ENCODE measurements around the gene NOXRED1.

The NOXRED1 gene, protein sequence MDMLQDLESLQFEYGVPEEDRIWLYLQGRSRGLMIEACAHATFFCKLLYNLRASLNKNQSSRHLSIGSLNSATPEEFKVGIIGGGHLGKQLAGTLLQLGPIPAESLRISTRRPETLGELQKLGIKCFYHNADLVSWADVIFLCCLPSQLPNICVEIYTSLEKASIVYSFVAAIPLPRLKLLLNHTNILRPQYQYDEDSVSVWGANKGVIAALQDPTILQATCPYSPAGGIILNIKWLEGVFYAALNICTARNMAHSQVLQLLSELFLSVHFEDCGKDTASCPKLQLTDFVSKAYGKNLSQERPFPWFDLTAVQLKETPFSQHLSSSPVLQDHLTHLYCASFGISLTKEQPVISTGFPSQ

DNA sequence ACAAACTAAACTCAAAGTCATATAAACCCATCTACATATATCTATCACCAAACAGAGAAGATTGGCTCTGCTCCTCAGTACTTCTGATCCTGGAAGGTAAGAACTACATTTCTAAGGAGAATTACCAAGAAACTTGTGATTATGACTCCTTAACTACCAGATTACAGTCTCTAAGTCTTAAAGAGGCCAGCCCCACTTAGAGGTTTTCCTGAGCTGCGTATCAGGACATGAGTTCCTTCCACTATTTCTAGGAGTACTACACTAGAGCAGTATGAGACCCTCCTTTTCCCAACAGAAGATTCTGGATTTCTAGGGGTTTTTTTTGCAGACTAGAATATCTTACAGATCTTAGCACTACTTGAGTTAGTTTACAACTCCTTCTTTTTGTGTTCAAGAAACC is at the start of gene NOXRED1:
TSS of gene NOXRED1 (minus strand) at position 101 of the 400 bp plus-strand sequence. CDS start 634 bp downstream, outside the sequence.
- ATAC-seq (ENCODE audit: low read depth): no peak
- Mint-ChIP-seq H3K4me1 (no peaks in the 10 kb centered on the region), H3K27me3 (no peaks in the 10 kb centered on the region), H3K27ac (no peak within 1 kb of the TSS), H3K9me3 (peaks cover 8% of the 10 kb centered on the region), H3K4me3 (no peak within 1 kb of the TSS), H3K36me3 (peaks cover 62% of the 10 kb centered on the region)
- DNase-seq (ENCODE audit: low spot score in 2 of 2): no peak

DNA sequence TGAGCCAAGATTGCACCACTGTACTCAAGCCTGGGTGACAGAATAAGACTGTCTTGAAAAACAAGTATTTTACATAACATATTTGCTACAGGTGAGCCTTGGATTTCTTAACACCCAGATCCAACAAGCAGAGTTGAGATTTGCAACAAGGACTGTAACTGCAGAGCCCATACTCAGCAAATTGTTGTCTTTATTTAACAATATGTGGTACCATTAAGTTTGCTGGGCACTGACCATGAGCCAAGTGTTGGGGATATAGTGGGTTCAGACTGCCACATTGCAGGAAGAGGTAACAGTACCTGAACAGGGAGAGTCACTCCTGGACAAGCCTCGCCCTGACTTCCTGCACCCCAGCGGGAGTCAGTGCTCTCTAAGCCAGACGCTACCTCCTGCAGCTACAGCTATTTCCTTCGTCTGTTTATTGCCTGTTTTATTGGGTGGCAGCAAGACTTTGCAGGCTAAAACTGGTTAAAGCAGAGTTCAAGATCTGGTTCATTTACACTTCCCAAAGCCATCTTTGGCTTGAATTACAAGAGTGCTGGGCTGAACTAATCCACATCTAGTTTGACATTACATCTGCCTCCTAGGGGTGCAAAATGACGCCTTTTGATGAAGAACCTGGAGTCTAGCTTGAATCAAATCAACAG is 47.0 kb upstream of the NOXRED1 start:
- Mint-ChIP-seq H3K27ac (no peak overlapping the region), H3K4me3 (no peak overlapping the region), H3K36me3 (peaks cover 14% of the 10 kb centered on the region), H3K4me1 (no peaks in the 10 kb centered on the region), H3K27me3 (no peaks in the 10 kb centered on the region), H3K9me3 (no peaks in the 10 kb centered on the region)
- no peak for ATAC-seq (ENCODE audit: low read depth)
- DNase-seq (ENCODE audit: low spot score in 2 of 2): no peak

DNA sequence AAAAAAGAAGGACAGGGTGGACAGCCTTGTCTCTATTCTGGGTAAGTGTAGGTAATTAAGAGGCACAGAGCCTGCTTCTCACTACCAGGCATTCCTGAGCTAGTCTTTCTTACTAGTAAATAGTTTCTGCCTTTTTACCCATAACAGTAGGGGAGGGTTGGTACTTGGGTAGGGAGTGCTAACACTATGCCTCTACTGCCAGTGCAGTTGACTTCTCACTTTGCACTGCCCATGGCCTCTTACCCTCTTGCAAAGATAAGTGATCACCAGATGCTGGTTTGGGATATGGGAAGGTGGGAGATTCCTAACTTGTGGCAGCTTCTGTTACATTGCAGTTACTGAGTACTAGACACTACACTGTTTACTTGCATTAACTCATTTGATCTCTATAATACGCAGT is 46.2 kb upstream of the NOXRED1 start:
- Mint-ChIP-seq H3K36me3 (peaks cover 22% of the 10 kb centered on the region), H3K4me3 (no peak overlapping the region), H3K9me3 (no peaks in the 10 kb centered on the region), H3K27me3 (no peaks in the 10 kb centered on the region), H3K27ac (no peak overlapping the region), H3K4me1 (no peaks in the 10 kb centered on the region)
- ATAC-seq (ENCODE audit: low read depth): no peak
- DNase-seq (ENCODE audit: low spot score in 2 of 2): no peak

DNA sequence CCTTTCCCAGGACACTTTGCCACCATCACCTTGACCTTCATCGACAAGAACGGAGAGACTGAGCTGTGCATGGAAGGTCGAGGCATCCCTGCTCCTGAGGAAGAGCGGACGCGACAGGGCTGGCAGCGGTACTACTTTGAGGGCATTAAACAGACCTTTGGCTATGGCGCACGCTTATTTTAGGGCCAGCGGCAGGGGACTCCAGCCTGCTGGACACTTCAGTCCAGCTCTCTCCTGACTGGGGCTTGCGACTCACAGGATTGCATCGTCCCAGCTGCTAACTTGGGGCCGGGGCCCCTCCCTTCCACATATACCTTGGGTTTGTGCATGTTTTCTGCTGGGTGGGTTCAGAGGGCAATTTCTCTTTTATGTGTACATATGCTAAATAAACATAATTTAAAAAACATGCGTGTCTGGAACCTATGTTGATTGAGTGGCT is 45.8 kb upstream of the NOXRED1 start:
- ATAC-seq (ENCODE audit: low read depth): no peak
- Mint-ChIP-seq H3K27ac (no peak overlapping the region), H3K36me3 (peaks cover 22% of the 10 kb centered on the region), H3K4me3 (no peak overlapping the region), H3K4me1 (no peaks in the 10 kb centered on the region), H3K27me3 (no peaks in the 10 kb centered on the region), H3K9me3 (no peaks in the 10 kb centered on the region)
- DNase-seq (ENCODE audit: low spot score in 2 of 2): no peak

DNA sequence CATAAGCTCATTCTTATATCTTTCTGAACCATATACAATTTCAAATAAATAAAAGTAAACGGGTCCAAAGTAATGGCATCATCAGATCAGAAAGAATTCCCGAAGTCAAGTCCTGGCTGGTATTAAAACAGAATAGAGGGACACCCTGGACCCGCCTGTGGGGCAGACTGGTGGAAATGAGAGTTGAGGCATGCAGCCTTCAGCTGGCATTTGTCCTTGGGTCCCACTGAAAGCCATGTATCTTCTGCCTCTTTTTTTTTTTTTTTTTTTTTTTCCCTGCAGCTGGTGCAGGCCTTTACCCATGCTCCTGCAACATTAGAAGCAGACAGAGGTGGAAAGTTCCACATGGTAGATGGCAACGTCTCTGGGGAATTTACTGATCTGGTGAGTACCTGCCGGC is 44.5 kb upstream of the NOXRED1 start:
- DNase-seq (ENCODE audit: low spot score in 2 of 2) (no peak), ATAC-seq (ENCODE audit: low read depth) (no peak)
- no peaks in the 10 kb centered on the region for H3K9me3 Mint-ChIP-seq
- H3K27me3 Mint-ChIP-seq: no peaks in the 10 kb centered on the region
- no peak overlapping the region for H3K4me3 Mint-ChIP-seq
- H3K4me1 Mint-ChIP-seq: no peaks in the 10 kb centered on the region
- H3K27ac Mint-ChIP-seq: no peak overlapping the region
- H3K36me3 Mint-ChIP-seq: peaks cover 26% of the 10 kb centered on the region

DNA sequence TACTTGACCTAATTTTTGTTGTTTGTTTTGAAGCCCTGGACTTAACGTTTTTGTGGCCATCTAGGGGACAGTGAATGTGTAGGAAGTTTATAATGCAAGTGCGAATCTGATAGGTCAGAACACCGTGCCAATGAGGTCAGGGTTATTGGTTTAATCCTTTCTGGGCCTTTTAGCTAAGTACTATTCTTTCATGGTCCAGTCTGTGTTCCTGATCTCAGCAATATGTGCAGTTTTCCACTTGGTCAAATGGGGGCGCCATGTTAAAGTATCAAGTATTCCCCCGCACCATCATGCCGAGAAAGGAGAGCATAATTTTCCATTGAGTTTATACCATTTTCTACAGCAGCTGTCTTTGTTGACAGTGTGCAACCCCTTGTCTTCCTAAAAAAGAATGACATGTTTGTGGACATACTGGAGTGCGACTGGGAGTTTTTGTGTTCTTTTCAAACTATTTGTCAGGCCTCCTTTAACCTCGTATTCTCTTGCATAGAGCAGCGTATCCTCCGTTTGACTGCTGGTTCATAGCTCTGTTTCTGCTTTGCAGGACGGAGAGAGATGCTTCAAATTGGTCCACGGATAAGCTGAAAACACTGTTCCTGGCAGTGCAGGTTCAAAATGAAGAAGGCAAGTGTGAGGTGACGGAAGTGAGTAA is 35.9 kb upstream of the NOXRED1 start:
- Mint-ChIP-seq H3K36me3 (peaks cover 24% of the 10 kb centered on the region), H3K9me3 (no peaks in the 10 kb centered on the region), H3K27me3 (no peaks in the 10 kb centered on the region), H3K27ac (peak overlapping the region; percentile 98), H3K4me3 (peak overlapping the region; percentile 100), H3K4me1 (peaks cover 23% of the 10 kb centered on the region)
- DNase-seq (ENCODE audit: low spot score in 2 of 2) (peak; percentile 33 to 42), ATAC-seq (ENCODE audit: low read depth) (no peak)

DNA sequence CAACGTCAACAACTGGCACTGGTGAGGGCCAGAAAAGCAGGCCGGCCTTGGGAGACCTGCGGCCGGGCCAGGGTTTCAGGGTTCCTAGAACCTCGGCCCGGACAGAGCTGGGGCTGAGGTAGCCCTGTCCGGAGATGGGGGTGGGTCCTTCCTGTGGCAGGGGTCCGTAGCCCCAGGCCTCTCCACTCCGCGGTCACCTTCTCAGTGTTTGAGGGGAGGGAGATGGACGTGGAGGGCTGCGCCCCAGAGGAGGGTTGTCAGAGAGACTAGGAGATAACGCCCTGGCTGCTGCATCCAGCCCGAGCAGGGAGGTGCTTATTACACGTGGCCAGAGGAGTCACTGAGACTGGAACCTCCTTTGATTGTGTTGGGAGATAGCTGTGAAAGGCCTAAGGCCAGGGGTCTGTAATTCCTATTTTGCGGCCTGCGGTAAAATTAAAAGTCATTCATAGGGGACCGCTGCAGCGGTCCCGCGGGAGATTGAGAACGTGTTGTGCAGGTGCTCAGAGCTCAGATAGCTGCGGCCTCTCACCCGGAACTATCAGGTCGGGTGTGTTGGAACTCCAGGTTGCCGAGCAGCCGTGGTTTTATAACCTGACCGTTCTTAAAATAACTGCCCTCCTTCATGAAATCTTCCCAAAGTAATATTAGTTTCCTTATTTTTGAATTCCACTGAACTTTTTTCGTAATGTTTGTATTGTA is 35.1 kb upstream of the NOXRED1 start:
- Mint-ChIP-seq H3K4me3 (peak overlapping the region; percentile 100), H3K27ac (peak overlapping the region; percentile 98), H3K4me1 (peaks cover 23% of the 10 kb centered on the region), H3K36me3 (peaks cover 22% of the 10 kb centered on the region), H3K9me3 (no peaks in the 10 kb centered on the region), H3K27me3 (no peaks in the 10 kb centered on the region)
- ATAC-seq (ENCODE audit: low read depth) (peak; percentile 19), DNase-seq (ENCODE audit: low spot score in 2 of 2) (peak; percentile 21 to 44)

DNA sequence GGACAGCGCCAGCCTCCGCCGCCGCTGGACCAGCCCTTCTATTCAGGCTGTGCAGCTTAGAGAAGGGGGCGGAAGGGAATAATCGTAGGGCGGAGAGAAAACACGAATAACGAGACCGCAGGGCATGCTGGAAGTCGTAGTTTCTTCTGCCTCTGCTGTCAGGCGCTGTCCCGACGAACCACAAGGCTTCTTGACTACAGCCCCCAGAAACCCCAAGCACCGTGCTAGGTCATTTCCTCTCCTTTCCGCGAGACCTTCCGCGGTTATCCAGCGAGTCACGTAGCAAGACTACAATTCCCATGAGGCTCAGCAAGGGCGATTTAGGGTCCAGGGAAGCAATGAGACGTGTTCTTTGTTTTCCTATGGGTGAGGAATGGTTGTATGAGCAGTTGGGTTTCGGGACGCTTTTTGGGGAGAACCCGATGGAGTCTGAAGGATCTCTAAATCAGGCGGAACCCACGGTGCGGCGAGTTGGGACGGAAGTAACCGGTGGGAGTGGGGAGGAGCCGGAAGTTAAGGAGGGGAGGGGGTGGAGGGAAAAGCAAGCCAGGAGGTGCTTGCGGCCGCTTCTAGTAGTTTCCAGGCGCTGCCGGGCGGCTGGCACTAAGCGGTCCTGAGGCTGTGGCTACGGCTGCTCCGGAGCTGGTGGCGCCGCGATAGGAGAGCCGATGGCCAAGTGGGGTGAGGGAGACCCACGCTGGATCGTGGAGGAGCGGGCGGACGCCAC is 34.4 kb upstream of the NOXRED1 start, which contains the start of the genes AHSA1 and VIPAS39:
TSS of gene AHSA1 (plus strand) at position 572 of the 727 bp plus-strand sequence. CDS start at position 669, 97 bp downstream.
TSS of gene VIPAS39 (minus strand) at position 80 of the 727 bp plus-strand sequence. CDS start 3,499 bp downstream, outside the sequence.
- no peaks in the 10 kb centered on the region for H3K27me3 Mint-ChIP-seq
- peaks cover 23% of the 10 kb centered on the region for H3K4me1 Mint-ChIP-seq
- DNase-seq (ENCODE audit: low spot score in 2 of 2) (peak; percentile 85 to 90), ATAC-seq (ENCODE audit: low read depth) (peak; percentile 91)
- peak within 1 kb of the TSS; percentile 98 for H3K27ac Mint-ChIP-seq
- H3K9me3 Mint-ChIP-seq: no peaks in the 10 kb centered on the region
- peaks cover 24% of the 10 kb centered on the region for H3K36me3 Mint-ChIP-seq
- H3K4me3 Mint-ChIP-seq: peak within 1 kb of the TSS; percentile 100

DNA sequence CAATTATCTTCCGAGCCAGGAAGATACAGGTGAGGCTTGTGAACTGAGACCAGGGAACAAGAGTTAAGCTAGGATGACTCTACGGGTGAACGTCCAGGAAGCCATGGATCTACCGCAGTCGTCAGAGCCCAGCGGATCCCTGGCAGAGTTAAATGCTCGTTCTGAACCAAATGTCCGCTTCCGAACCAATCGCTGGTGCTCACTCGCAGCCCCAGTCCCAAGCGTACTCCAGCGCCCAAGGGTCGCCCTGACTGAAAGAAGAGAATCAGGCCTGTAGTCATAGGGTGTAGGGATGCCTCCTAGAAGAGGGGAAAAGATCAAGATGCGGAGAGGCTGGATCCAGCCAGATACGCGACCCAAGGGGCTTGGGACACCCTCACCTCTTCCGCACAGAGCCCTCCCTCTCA is 33.8 kb upstream of the NOXRED1 start:
- H3K27me3 Mint-ChIP-seq: no peaks in the 10 kb centered on the region
- no peaks in the 10 kb centered on the region for H3K9me3 Mint-ChIP-seq
- DNase-seq (ENCODE audit: low spot score in 2 of 2): no peak
- peaks cover 23% of the 10 kb centered on the region for H3K4me1 Mint-ChIP-seq
- peak overlapping the region; percentile 98 for H3K27ac Mint-ChIP-seq
- peaks cover 22% of the 10 kb centered on the region for H3K36me3 Mint-ChIP-seq
- H3K4me3 Mint-ChIP-seq: peak overlapping the region; percentile 100
- ATAC-seq (ENCODE audit: low read depth): peak; percentile 1

DNA sequence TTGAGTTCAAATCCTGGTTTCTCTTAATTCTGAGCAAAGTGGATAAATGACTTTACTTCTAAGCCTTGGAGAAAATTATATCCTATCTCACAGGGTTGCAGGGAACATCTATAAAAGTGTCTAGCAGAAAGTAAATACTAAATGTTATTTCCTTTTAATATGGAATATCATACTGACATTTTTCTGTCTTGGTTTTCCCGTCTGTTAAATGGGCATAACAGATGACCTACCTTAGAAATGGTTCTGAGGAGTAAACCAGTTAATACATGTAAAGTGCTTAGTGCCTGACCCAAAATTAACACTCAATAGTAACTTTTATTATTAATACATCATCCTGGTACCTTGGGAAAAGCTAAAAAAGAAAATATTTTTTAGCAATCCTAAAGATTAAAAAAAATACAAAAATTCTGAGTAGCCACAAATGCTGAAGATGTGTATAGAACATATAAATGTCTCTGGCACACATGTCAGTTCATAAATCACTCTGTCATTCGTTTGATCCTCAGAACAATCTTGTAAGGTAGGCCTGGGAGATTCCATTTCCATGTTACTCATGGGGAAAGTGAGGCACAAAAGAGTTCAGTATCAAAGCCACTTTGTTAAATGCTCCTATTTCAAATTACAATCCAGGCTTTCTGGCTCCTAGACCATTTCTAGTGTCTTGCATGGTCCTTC is 32.8 kb upstream of the NOXRED1 start:
- H3K27ac Mint-ChIP-seq: no peak overlapping the region
- H3K36me3 Mint-ChIP-seq: peaks cover 22% of the 10 kb centered on the region
- no peaks in the 10 kb centered on the region for H3K9me3 Mint-ChIP-seq
- no peak for DNase-seq (ENCODE audit: low spot score in 2 of 2)
- peaks cover 23% of the 10 kb centered on the region for H3K4me1 Mint-ChIP-seq
- no peak for ATAC-seq (ENCODE audit: low read depth)
- H3K4me3 Mint-ChIP-seq: peak overlapping the region; percentile 100
- no peaks in the 10 kb centered on the region for H3K27me3 Mint-ChIP-seq

DNA sequence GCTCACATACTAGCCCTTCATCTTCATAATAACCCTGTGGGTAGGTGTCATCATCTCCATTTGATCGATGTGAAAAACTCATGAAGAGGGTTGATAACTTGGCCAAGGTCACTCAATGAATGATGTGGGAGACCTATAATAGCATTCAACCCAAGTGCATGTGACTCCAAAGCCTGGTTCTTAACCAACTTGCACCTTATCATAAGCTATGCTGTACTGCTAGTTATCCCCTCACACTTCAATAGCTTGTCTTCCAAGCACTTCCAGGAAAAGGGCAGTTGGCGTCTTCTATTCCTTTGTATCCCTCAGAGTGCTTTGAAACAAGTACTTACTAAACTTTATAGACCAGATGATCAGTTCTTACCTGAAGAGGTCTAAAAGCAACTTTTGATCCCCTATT is 18.9 kb upstream of the NOXRED1 start:
- Mint-ChIP-seq H3K4me1 (no peaks in the 10 kb centered on the region), H3K9me3 (no peaks in the 10 kb centered on the region), H3K27me3 (no peaks in the 10 kb centered on the region), H3K36me3 (peaks cover 30% of the 10 kb centered on the region), H3K4me3 (no peak overlapping the region), H3K27ac (no peak overlapping the region)
- no peak for DNase-seq (ENCODE audit: low spot score in 2 of 2)
- ATAC-seq (ENCODE audit: low read depth): no peak

DNA sequence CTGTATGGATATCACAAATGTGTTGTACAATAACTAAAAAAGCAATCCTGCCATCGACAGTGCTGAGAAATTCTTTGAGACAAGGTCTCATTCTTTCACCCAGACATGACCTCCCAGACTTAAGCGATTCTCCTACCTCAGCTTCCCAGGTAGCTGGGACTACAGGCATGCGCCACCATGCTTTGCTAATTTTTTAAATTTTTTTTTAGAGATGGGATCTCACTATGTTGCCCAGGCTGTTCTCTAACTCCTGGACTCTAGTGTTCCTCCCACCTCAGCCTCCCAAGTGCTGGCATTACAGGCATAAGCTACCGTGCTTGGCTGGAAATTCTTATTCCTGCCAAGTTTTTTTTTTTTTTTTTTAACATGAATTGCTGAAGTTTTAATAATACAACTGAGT is 16.5 kb upstream of the NOXRED1 start:
- Mint-ChIP-seq H3K4me1 (no peaks in the 10 kb centered on the region), H3K27ac (no peak overlapping the region), H3K4me3 (no peak overlapping the region), H3K27me3 (no peaks in the 10 kb centered on the region), H3K36me3 (peaks cover 42% of the 10 kb centered on the region), H3K9me3 (no peaks in the 10 kb centered on the region)
- DNase-seq (ENCODE audit: low spot score in 2 of 2) (no peak), ATAC-seq (ENCODE audit: low read depth) (no peak)

DNA sequence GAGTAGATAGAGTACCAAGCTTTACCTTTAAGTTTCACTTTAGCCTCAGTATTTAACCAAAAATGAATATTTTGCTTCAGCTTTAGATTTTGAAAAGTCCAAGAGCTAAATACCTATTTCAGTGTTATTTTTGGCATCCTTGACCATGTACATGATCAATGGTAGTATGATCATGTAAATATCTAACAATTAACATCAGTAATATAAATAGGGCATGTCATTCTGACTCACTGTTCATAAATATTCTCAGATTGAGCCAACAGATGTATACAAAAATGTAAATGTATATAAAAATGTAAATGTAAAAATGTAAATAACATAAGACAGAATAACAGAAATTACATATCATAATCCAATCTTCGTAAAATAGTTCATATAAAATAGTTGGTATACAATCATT is 15.3 kb upstream of the NOXRED1 start:
- ATAC-seq (ENCODE audit: low read depth) (no peak), DNase-seq (ENCODE audit: low spot score in 2 of 2) (no peak)
- Mint-ChIP-seq H3K27me3 (no peaks in the 10 kb centered on the region), H3K4me1 (no peaks in the 10 kb centered on the region), H3K36me3 (peaks cover 47% of the 10 kb centered on the region), H3K27ac (no peak overlapping the region), H3K9me3 (no peaks in the 10 kb centered on the region), H3K4me3 (no peak overlapping the region)

Data from memory B cell (primary cell).